GM19035 (cell line): ENCODE data around the gene KCTD7.
"Not testable (repeated sequence)": the region's sequence is repeated elsewhere in the genome, so short reads cannot be mapped to it uniquely, and the experiment has no call there.

Source experiments
- ATAC-seq: cut with Tn5 transposase; IDR thresholded peaks from one replicate; pipeline ENCODE4 v1.9.1; 2021; ENCODE audit not compliant: unreplicated experiment

Gene KCTD7

GRCh38 chr7:66653719-66654274 is 25.1 kb downstream of the KCTD7 start:
- ATAC-seq: not testable (repeated sequence)

- peak; percentile 93 for ATAC-seq
Observed at GRCh38 chr7:66654275-66655112, 25.8 kb downstream of the KCTD7 start.

- ATAC-seq: peak; percentile 6
Observed at GRCh38 chr7:66655113-66655806, 26.6 kb downstream of the KCTD7 start.

- not testable (repeated sequence) for ATAC-seq
Observed at GRCh38 chr7:66655826-66656485, 27.3 kb downstream of the KCTD7 start.

DNA sequence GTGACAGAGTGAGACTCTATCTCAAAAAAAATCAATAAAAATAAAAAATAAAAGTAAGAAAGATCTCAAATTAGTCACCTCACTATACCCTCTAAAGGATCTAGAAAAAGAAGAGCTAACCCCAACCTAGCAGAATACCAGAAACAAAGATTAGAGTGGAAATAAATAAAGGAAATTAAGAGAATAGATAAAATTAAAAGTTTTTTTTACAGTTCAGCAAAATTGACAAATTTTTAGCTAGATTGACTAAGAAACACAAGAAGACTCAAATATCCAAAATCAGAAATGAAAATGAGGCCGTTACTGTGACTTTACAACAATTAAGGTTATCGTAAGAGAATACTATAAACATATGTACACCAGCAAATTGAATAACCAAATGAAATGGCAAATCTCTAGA is 29.1 kb downstream of the KCTD7 start:
- ATAC-seq: no peak

DNA sequence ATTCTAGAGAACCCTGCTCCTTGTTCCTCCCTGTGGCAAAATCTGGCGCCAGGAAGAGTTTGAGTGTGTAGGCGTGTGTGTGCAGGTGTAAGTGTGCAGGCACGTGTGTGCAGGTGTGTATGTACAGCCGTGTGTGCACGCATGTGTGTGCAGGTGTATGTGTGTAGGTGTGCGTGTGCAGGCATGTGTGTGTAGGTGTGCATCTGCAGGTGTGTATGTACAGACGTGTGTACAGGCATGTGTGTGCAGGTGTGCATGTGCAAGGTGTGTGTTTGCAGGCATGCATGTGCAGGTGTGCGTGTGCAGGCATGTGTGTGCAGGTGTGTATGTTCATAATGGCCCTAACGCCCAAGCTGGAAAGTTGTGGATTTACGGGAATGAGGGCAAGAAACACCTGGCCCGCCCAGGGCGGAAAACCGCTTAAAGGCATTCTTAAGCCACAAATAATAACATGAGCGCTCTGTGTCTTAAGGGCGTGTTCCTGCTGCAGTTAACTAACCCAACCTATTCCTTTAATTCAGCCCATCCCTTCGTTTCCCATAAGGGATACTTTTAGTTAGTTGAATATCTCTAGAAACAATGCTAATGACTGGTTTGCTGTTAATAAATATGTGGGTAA is 34.1 kb downstream of the KCTD7 start:
- no peak for ATAC-seq

DNA sequence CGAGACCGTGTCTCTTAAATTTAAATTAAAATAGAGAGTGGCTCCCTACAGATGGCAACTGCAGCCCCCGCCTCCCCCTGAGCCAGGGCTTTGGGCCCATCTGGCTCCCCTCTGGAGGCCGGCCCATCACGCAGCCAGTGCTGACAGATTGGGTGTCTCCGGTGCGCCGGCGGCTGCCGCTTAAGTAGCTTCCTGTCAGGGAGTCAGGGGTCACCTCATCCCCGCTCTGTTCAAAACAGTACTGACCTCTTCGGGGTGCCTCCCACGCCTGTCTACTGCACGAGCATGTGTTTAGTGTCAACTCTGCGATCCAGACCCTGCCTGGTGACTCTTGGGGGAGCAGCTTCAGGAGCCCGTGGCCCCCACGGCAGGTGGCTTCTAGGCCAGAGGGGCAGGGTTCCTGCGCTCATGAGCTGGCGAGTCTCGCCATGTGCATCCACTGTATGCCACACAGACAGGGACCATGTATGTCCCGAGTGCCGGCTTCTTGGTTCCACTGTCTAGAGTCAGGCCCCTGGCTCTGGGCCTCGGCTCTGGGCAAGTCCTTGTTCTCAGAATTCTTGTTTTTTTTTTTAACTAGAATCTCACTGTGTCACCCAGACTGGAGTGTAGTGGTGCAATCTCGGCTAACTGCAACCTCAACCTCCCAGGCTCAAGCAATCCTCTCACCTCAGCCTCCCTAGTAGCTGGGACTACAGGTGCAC is 36.1 kb downstream of the KCTD7 start:
- no peak for ATAC-seq

- no peak for ATAC-seq
Observed at GRCh38 chr7:66666313-66666952, 37.8 kb downstream of the KCTD7 start.

- ATAC-seq: no peak
Observed at GRCh38 chr7:66667023-66667728, 38.5 kb downstream of the KCTD7 start.

DNA sequence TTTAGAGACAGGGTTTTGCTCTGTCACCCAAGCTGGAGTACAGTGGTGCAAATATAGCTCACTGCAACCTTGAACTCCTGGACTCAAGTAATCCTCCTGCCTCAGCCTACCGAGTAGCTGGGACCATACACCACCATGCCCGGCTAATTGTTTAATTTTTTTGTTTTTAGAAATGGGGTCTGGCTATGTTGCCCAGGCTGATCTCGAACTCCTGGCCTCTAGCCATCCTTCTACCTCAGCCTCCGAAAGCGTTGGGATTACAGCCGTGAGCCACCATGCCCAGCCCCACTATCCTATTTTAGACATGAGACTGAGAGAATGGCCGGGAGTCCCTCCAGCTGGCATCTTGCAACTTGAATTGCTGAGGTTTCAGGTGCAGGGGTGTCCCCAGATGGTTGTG is 39.4 kb downstream of the KCTD7 start:
- ATAC-seq: no peak

GRCh38 chr7:66668677-66669076 is 40.0 kb downstream of the KCTD7 start:
- ATAC-seq: no peak

GRCh38 chr7:66669088-66669487 is 40.4 kb downstream of the KCTD7 start:
- ATAC-seq: no peak

- no peak for ATAC-seq
Observed at GRCh38 chr7:66669496-66669895, 40.8 kb downstream of the KCTD7 start.

DNA sequence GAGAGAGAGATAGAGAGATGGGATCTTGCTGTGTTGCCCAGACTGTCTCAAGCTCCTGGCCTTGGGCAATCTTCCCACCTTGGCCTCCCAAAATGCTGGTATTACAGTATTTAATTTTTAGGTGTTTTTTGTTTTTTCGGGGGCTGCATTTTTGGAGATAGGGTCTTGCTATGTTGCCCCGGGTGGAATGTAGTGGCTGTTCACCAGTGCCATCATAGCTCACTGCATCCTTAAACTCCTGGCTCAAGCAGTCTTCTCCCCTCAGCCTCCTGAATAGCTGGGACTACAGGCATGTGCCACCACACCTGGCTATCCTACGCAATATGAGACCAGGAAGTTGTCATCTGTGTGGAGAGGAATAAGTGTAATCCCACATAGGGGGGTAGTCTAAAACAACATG is 42.4 kb downstream of the KCTD7 start:
- ATAC-seq: no peak

DNA sequence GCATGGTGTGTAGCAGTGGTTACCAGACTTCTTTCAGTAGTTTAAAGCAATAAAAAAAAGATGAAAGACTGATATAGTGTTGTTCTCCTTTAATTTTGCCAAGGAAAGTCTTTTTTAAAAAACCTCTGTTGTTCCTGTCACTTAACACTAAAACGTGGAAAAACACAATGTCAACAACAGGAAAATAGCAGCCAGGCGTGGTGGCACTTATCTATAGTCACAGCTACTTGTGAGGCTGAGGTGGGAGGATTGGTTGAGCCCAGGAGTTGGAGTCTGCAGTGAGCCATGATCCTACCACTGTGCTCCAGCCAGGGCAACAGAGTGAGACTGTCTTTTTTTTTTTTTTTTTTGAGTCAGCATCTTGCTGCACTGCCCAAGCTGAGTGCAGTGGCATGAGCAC is 42.8 kb downstream of the KCTD7 start:
- not testable (repeated sequence) for ATAC-seq

DNA sequence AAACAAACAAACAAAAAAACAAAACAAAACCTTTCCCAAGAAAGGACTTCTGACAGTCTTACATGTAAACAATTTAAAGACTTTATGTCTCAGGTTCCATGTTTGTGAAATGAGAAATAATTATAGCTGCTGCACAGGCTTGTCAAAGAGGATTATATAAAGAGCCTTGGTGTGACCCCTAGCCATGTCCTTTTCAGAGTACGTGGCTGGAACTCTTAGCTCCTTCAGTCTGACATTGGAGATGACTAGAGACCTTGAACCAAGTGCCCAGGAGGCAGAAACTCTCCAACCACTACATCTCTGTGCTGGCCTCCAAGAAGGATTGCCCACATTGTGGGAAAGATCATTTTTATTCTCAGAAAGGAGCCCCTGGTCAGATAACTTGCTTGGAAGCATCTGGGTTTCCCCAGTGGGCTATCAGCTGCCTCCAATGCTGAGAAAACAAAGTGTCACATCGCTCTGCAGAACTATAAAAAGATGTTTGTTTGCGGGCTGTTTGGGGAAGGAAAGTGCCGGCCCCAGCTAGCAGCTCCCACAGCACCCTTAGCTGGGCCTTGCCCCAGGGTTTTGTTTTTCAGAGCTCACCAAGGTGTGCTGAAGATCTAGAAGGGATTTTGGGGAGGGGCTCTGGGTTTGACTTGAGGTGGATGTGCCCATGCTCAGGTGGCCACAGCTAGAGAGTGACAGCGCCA is 43.9 kb downstream of the KCTD7 start:
- ATAC-seq: peak; percentile 68

DNA sequence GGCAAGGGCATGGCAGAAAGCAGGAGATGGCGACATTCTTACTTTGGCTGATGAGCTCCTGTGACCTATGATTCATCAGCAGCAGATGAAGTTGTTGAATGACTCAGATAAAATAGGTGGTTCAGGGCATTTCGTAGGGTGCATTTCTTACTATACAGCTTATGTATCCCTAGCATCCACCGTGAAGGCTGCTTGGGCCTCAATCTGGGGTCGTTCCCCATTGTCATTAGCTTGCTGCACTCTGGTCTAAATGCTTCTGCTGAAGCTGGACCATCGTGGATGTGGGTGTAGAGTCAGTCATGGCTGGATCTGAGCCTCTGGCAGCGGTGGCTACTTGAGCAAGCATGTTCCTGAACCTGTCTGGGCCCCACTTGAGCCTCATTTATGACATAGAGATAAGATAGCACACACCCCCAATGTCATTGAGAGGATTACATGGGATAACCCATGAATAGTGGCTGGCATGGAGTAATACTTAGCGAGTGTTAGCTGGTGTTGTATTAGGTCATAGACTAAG is 44.5 kb downstream of the KCTD7 start:
- peak; percentile 45 for ATAC-seq

GRCh38 chr7:66679633-66680244 is 51.1 kb downstream of the KCTD7 start:
- ATAC-seq: no peak
